HG02943 (cell line): ENCODE measurements around the gene COG7.
"Not testable (repeated sequence)": the region's sequence is repeated elsewhere in the genome, so short reads cannot be mapped to it uniquely, and the experiment has no call there.

Experiments
- ATAC-seq: cut with Tn5 transposase; IDR thresholded peaks from one replicate; pipeline ENCODE4 v1.9.1; 2021; ENCODE audit warnings: mild to moderate bottlenecking, low read depth, moderate library complexity; ENCODE audit not compliant: unreplicated experiment

Gene COG7

DNA sequence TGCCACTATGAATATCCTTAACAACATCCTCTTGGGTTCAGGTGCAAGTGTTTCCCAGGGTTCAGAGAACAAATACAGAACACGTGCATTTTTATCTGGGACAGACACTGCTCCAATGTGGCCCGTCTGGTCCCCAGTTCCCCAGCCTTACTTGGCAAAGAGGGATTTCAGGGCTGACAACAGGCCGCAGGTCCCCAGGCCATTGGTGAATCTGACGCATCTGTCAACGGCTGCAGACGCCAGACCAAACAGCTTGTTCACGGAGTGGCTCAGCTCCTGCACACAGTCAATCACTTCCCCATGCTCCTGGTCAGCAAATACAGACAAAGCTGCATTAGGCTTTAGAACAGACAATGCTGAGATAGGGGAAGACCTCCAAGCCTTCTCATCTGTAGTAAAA, 36.2 kb downstream of the COG7 start:
- ATAC-seq = no peak

DNA sequence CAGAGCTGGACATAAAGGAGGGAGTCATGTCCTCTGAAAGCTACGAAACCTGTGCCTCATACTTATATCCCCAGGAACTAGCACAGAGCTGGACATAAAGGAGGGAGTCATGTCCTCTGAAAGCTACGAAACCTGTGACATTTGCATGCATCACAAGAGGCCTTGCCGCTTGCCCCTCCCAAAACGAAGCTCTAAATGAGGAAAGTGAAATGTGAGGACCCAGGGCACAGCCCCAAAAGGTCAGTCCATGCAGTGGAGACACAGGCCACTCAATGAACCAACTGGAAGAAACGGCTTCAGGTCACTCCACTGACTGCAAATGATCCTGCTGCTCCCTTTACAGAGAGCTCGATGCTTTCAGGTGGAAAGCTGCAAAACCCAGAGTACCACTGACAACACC, 38.3 kb downstream of the COG7 start:
- ATAC-seq = no peak

DNA sequence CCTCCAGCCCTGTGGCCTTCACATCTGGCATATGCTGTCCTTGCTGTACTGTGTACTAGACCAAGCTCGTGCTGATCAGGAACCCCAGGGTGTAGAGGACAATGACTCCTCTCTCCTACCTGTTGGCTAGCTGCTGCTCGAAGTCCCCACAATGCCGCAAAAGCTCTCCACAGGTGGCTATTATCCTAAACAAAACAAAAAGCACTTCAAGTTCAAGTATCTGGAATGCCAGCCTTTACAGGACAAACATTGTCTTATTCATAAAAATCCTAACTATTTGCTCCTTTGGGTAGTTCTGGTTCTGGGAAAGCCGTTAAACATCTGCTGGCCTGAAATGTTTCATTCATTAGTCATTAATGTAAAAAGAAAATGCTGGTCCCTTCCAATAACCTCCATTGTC, 42.8 kb downstream of the COG7 start:
- no peak for ATAC-seq

DNA sequence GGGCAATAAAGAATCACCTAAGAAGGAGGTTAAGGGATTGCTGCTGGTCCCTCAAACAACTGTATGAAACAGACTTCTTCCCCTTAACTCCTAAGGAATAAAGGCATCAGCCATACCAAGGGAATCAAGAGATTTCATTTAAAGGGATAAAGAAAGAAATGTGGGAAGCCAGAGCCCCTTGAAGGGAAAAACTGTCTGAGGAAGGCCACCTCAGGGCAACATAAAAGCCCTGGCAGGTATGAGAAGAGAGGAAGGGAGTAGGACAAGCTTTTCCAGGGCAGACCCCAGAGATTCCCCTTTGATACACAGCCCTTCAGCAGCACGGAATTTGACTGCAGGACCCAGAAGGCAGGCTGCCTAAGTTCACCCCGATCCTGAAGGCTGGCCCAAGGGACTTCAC, 43.5 kb downstream of the COG7 start:
- no peak for ATAC-seq

DNA sequence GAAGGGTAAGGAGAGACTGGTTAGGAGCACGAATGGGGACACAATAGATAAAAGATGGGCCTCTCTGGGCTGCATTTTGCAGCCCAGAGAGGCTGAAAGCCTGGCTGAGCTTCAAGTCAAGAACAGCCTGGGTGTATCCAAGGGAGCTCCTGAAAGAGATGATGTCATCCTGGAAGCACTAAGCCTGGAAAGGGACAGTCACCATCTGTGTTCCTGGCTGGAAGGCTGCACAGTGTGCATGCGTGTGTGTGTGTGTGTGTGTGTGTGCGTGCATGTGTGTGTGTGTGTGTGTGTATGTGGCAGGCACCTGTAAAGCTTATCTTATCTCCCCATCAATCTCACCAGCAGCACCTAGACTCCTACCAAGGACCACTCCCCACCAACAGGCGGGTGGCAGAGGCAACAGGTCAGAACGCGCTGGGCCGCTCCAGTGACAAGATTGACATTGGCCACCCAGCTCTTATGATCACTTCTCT, 44.1 kb downstream of the COG7 start:
- ATAC-seq = no peak

DNA sequence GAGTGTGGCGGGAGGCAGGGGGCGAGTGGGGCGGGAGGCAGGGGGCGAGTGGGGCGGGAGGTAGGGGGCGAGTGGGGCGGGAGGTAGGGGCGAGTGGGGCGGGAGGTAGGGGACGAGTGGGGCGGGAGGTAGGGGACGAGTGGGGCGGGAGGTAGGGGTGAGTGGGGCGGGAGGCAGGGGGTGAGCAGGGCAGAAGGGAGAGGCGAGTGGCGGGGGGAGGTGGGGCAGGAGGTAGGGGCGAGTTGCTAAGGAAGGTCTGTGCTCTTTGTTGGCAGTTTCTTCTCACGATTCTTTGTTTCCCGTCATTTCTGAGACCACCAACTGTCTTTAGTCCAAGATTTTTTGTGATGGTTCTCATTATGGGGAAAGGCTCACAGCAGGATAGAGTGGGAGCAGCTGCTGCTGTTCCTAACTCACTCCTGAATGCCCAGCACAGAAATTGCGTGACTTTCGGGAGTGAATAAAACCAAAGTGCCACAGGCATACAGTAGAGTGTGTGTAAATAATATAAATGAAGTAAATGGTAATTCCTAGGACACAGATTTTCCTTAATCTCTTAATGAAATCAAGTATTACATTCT, 44.7 kb downstream of the COG7 start:
- ATAC-seq = no peak

DNA sequence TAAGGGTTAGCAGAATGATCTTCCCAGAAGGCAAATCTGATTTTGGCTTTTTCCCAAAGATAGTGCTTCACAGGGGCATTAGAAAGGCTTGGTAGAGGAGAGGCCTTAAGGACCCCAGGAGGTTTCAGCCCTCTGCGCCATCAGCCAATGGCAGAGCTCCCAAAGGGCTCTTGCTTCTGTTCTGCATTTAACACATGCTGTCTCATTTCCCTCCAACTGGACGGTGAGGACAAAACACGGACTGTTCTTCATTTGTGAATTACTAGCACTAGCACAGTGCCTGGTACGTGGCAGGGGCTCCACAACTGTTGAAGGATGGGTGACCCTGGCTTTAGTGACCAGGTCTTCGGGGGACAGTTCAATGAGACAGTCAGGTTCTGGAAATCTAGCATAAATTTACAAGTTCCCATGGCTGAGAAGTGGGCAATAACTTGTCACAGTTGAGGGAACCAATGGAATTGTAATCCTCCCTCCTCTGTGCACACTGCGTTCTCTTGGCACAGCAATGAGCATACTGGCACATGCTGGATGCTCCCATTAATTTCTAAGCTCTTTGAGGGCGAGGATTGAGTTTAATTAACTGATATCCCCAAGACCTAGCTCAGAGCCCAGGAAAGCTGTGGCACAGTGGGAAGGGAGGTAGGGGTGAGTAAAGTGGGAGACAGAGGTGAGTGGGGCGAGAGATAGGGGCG, 45.4 kb downstream of the COG7 start:
- ATAC-seq = no peak

DNA sequence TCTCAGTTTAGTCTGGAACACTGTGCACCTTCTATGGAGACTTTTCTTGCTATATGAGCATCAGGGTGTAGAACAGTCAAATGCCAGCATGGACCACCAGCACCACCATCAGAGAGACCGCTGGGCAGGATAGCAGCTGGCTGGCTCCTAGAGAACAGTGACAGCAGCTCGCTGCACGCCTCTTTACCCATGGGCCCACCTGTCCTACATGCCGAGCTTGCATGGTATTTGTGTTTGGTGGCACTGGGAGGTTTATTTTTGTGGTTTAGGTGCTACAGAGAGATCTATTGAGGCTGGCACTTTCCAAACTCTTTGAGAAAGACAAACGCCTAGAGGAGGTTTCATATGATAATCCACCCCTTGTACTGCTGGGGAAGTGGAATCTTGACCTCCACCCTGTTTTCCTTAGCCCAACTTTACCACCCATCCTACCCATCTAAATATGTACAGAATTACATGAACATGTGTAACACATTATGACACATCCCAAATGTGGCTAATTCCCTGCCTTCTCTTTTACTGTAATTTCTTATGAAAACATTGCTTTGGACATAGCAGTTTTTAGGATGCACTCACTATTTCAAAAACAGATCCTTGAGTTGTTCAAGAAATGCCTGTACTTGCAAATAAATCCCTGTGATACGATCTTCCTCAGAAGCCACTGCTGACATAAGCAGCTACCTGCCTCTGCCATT, 46.3 kb downstream of the COG7 start:
- no peak for ATAC-seq

DNA sequence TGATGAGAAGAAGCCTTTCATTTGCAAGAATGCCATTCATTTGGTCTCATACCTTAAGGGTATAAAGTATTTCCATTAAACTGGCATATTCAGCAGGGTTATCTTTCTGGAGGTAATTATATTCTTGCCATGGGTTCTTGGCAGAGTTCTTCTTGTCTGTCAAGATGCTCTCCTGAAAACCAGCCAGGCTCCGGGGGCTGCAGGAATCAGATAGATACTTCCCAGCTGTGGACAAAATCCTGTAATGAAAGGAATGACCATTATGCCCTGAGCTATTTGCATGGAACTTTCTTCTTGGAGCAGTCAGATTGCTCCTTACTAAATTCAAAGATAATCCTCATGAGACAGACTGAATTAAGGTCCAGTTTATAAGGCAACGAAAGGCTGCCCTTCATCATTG, 47.0 kb downstream of the COG7 start:
- ATAC-seq = no peak

DNA sequence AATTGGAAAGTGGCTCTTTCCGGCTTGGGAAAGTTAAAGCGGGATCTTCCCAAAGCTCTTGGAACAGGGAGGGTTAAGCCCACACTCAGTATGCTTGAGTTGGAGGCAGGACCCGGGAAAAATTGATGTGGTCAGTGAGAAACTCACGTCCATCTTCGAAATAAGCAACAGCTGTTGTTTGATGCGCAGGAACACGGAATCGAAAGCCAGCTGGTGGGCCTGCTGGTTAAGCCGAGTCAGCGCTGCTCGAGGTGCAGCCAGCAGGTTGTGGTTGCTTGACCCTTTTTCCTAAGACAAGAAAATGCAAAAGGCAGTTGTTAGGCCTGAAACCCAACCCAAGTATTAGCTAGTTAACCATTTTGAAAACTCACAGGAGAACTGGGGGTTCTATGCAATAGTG, 49.4 kb downstream of the COG7 start:
- ATAC-seq = no peak

DNA sequence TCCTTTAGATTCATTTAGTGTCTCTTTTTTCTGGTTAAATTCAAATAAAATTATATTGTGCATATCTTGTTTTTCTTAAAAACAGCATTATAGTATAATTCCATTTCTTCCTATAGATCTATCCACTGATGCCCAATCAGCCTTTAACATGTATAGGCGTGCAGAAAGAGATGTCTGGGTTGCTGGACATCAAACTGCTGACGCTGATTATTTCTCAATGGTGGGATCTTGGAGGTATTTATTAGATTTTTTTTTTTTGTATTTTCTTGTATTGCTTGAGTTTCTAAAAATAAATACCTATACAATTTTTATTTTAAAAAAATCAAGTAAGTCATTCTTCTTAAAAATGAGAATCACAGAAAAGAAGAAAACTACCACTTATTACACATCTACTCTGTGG, 50.9 kb downstream of the COG7 start:
- no peak for ATAC-seq

DNA sequence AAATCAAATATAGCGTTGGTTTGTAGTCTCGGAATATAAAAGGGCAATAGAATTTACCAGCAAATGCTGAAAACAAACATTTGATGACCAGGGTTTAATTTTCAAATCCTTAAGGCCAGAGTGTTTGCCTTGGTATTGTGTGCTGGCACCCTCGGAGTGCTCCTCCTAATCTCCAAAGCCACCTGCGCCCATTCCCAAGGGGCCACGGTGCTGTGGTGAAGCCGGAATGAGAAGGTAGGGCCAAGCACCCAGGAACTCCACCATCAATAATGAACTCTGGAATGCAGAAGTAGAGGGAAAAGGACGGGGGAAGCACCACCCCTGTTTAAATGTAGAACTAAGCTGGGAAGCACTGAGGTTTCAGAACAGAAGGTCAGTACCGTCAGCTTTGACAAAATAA, 51.9 kb downstream of the COG7 start:
- no peak for ATAC-seq

DNA sequence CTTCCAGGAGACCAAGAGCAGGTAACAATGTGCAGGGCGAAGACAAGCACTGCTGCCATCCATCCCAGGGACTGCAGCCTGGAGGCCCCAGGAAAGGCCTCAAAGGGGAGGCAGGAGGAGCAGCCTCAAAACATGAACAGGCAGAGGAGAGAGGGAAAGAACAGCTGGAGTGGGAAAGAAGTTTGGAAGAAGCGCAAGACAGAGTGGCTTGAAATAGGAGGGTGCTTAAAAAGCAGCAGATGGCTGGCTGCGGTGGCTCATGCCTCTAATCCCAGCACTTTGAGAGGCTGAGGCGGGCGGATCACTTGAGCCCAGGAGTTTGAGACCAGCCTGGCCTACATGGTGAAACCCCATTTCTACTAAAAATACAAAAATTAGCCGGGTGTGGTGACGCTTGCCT, 52.5 kb downstream of the COG7 start:
- not testable (repeated sequence) for ATAC-seq

DNA sequence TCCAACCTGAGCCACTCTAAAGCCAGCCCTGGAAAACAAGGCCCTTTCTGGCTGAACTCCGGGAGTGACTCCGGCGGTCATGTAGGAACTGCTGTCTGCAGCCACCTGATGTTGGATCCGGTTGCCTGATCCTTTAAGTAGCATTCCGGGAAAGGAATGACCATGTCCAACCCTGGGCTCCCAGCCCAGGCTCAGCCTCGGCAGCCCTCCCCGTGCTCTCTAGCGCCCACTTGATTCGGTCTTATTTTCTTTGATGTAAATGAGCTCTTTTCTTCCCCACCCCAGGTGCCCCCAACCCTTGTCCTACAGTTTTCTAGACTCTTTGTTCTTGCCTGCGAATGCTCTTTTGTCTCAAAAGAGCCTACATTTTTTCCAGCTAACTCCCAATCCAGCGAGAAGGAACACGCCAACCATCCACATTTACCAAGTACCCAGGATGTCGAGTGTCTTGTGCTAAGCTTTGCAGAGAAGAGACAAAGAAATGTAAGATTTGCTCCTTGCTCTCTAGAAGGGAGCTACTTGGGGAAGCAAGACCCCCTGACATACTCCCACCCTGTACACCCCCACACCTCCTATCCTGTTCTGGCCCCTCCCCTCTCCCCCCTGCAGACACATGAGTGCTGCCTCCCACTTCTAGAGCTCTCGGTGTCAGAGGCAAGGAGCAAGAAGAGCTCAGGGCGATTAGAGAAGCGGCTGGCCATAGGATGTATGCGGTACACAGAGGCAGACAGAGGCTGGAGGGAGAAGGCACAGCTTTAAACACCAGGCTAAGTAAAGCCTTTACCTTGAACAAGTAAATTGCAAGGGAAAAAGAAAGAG, 53.8 kb downstream of the COG7 start:
- no peak for ATAC-seq

DNA sequence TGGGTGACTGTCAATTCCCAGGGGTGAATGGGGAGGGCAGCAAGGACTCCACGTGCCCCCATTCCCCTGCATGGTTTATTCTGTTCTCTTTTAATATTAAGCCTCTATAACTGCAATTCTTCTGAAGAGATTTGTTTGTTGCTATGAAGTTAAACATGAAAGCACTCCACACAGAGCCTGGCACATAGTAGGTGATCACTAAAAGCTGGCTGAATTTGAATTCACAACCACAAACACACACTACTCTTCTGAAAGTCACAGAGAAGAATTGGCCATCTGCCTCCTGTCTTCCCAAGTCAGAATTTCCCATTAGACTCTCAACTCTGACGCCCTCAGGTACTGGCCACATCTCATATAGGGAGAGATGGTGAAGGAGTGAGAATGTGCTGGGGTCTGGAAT, 55.5 kb downstream of the COG7 start:
- no peak for ATAC-seq

DNA sequence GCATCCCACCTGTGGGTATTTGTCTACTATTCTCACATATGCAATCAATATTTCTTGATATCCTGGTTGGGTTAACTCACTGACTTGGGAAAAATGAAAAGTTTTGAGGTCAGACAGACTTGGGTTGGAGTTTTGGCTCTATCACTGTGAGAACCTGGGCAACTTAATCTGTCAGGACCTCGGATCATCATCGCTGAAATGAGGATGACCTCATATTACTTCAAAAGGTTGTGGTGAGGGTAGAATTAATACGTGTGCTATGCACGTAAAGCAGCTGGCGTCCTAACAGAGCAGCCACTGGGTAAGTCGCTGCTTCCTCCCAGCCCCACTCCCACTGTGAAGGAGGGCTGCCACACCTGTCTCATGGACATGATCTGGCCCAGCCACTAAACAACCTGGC, 57.3 kb downstream of the COG7 start:
- no peak for ATAC-seq

DNA sequence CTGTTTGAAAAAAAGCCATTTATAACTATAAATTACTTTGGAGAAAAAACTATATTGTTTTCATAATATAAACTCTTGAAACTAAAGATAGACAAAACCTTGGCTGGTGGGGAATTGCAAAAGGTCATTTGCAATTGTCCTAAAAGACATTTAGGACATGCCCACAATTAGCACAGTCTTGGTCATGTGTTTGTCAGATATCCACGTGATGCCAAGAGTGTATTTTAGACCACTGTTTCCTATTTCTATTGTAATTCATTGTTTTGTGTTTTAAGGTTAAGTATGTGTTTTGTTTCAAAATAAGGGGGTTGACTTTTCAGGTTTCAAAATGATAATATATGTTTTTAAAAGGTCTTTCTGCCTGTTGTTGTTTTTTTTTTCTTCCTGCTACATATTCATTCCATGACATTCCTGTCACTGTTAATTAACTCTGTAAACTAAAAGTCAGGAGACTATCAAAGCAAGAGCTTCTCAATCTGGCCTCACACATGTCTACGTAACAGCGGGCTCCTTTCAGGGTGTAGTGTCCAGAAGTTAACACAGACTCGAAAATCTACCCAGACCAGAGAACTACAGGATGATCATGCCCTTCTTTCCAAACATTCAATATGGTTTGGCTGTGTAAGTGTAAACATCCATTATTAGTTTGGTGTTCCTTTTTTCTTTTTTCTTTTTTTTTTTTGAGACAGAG, 58.7 kb downstream of the COG7 start:
- no peak for ATAC-seq

DNA sequence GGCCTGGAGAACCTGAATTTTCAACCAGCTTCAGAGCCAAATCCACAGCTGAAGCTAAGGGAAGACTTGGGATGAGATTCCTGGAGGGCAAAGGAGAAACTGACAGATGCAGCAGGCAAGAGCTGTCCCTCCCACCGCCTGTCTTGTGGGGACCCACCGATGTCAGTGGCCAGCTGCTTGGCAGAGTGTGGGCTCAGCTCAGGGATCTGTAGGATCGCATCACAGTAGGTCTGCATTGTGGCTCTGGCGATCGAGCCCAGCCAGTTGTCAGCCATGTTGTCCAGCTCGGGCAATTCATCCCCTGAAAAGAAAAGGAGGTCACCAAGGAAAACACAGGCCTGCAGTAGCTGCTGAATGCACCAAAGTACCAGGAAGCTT, 60.8 kb downstream of the COG7 start:
- ATAC-seq = no peak

DNA sequence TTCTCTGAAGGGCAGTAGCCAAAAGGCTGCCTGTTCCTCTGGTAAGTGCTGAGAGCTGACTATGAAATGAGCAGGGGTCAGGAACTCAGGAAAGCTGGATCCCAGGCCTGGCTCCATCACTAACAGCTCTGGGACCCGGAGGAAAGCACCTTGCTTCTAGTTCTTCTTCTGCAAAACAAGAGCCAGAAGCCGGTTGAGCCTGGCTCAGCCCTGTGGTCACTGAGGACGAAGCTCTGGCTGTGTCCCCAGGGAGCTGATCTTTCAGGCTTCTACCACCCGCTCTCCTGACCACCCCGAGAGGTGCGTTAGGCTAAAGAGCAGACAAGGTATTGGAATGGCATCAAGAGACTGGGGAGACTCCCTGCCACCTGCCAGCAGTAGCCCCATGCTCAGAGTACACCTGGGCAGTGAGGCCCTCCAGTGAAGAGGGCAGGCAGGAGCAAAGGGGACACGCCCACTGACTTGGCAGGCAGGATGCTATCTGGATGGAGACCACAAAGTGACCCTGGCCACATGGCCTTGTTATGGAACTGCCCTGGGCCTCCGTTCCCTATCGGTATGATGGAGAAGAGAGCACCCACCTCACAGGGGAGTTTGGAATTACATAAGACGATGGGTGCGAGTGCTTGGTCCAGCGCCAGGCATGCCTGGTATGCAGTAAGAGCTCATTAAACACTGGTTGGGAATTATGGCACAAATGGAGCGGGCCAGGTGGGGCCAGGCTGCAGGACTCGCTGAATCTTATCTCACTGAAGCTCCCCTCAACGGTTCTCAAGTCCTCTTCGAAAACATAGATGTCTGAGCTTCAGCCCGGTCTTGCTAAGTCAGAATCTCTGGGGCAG, 61.4 kb downstream of the COG7 start:
- no peak for ATAC-seq

DNA sequence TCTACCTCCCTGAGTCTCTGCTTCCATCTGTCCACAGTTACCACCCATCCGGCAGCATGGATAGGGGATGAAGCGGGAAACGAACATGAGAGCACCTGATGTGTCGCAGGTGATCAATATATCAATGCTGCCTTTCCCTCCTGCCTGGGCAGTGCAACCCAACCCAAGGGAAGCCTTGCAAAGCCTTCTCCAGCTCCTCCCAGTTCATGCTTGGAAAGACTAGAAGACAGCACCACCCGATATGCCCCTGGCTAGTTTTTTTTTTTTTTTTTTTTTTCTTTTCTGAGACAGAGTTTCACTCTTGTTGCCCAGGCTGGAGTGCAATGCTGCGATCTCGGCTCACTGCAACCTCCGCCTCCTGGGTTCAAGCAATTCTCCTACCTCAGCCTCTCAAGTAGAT, 63.1 kb downstream of the COG7 start:
- ATAC-seq = not testable (repeated sequence)
